Adipose tissue (tissue), 3 donors: ENCODE measurements around the gene PRKCB. TPM values are rescaled to one million over a fixed set of nuclear protein-coding genes. Genes with fewer than 3 reads are reported as not detected.

ENCODE experiments used
- H3K27ac ChIP-seq: one replicate; pipeline ENCODE4 v1.5.1; 2013; ENCODE audit warnings: low read depth, low read length
- WGBS, 3 donors: extraction: QIAGEN DNeasy Blood & Tissue Kit; methylation state at CpG; one replicate each; pipeline ENCODE4 v1.1.7; 2013; 5-methylcytosine and 5-hydroxymethylcytosine counted together
- polyA plus RNA-seq, 3 donors: library from polyadenylated mRNA; stranded (reverse); fragments of 200-250 nt; gene quantifications; one replicate each; pipeline ENCODE4 v1.2.3, GENCODE V29; 2013
- donor health status: healthy with polysubstance abuse.
- donor health status: Bipolar disorder and iron deficiency.
- donor health status: healthy.

The PRKCB gene
- 1 to 10 TPM in 2 of 3 donors, under 1 TPM in 1; 0.67 to 4.5 (median 3.1) TPM for polyA plus RNA-seq

GRCh38 chr16:23835390-23836077, at the start of gene PRKCB:
Gene PRKCB, plus strand, starts transcription at chr16:23835983.
- WGBS, 3 donors = 0 to 1% (median 1%) methylated on average over 41 to 63 of the region's 63 CpGs
- no peak within 1 kb of the TSS for H3K27ac ChIP-seq

DNA sequence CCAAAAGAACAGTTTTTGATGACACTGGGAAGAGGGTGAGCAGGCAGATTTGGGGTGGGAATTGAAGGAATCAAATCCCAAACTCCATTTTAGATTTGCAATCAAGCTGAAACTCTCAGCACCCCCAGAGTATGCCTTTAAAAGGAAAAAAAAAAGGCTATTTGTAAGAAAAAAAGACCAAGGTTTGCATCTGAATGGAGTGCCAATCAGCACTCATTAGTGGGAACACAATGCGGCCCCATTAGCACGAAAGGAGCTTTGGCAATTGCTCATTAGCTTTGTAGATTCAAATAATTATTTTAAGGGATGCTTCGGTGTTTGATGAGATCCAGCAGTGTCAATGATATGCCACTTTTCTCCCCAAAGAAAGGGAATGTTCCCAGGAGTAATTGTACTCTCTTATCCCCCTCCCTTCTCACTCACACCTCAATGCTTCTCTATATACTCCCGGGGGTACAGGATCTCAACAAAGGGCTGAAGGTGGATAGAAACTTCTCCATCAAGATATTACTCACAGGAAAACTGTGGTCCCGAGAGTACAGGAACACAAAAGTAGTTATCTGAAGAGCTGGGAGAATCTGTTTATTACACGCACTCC, 48.7 kb upstream of the PRKCB start:
- H3K27ac ChIP-seq = no peak overlapping the region
- 21 to 47% (median 33%) methylated on average over 6 of the region's 6 CpGs for WGBS, 3 donors

- H3K27ac ChIP-seq = no peak overlapping the region
- WGBS, 3 donors = 39 to 68% (median 41%) methylated on average over 3 of the region's 3 CpGs
Observed at GRCh38 chr16:23788685-23789084, 47.1 kb upstream of the PRKCB start.

DNA sequence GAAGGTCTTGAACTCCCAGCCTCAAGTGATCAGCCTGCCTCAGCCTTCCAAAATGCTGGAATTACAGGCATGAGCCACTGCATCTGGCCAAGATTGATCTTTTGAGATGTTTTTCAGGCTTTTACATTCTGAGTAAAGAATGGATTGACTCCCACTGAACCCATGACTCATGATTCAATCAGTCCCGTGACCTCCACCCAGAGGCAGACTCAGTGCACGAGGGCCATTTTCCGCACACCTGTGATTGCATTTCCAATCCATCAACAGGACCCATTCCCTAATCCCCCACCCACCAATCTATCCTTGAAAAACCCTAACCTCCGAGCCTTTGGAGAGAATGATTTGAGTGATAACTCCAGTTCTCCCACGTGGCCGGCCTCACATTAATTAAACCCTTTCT, 40.4 kb upstream of the PRKCB start:
- H3K27ac ChIP-seq = no peak overlapping the region
- 69 to 84% (median 80%) methylated on average over 6 of the region's 6 CpGs for WGBS, 3 donors

DNA sequence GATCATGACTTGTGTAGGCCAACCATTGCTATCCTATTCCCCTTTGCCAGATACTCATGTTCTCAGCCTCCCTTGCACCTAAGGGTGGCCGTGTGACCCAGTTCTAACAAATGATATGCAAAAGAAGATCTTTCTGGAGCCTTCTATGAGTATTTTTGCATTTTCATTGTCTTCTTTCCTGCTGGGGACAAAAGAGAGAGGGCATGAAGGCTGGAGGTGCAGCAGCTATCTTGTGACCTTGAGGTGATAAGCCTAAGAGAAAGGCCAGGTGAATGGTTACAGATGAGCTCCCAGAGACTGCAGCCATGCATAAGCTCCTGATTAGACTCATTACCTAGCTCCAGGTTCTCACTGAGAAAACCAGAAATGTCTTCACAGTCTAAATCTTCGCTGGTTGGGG, 38.8 kb upstream of the PRKCB start:
- 68 to 84% (median 83%) methylated on average over 2 of the region's 2 CpGs for WGBS, 3 donors
- no peak overlapping the region for H3K27ac ChIP-seq

DNA sequence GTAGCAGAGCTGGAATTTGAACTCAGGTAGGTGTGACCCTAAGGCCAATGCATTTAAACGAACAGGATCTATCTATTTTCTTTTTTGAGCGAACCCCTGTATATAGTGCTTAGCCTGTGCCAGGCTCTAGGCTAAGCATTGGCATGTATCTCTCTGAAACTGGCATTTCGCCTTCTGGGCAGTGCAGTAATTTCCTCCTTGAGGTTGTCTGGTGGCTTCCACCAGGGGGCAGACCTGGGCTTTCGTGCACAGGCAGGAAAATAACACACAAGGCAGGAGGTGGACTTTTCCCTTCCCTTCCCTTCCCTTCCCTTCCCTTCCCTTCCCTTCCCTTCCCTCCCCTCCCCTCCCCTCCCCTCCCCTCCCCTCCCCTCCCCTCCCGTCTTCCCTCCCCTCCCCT, 34.4 kb upstream of the PRKCB start:
- WGBS, 3 donors = 7 to 14% (median 9%) methylated on average over 4 of the region's 5 CpGs
- H3K27ac ChIP-seq = no peak overlapping the region

DNA sequence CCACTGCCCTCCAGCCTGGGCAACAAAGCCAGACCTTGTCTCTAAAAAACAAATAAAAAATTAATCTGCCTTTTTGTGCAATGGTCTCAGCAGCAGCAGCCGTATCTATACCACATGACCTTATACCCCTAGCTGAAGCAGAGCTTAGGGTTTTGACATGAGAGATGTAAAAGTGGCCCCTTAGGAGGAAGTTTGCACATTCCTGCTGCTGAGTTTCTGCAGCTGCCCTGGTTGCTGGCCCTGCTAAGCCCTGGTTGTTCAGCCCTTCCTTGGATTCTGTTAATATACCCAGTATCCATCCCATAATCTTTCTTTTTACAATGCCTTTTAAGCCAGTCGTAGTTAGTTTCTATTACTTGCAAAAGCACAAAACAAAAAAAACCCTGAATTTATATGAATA, 33.0 kb upstream of the PRKCB start:
- WGBS, 3 donors = 38 to 55% (median 55%) methylated on average over 2 of the region's 2 CpGs
- H3K27ac ChIP-seq = no peak overlapping the region

DNA sequence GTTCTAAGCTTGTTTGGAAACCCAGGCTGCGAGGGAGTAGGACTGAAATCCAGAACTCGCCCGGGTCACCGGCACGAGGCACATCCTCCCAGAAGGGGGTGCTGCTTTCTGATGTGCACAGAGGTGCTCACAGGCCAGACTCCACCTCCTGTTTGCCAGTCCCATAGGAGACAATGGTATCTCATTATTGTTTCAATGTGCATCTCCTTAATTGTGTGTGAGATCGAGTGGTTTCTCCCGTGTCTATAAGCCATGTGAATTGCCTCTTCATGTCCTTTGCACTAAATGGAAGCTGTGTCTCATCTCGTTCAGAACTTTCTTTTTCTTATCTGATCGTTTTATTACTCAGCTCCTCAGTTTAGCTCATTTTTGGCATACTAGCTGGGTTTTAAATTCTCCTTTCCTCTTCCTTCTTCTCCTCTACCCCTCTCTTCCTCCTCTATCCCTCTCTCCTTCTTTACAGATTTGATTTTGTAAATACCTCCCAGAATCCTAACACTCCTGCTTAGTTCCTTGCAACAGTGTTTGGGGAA, 32.1 kb upstream of the PRKCB start:
- no peak overlapping the region for H3K27ac ChIP-seq
- WGBS, 3 donors = 6 to 10% (median 6%) methylated on average over 9 of the region's 9 CpGs

- WGBS, 3 donors = 31 to 39% (median 35%) methylated on average over 1 of the region's 1 CpG
- H3K27ac ChIP-seq = no peak overlapping the region
Observed at GRCh38 chr16:23807028-23807427, 28.8 kb upstream of the PRKCB start.

GRCh38 chr16:23821467-23821866, 14.3 kb upstream of the PRKCB start:
- H3K27ac ChIP-seq = no peak overlapping the region
- WGBS, 3 donors = 68 to 88% (median 77%) methylated on average over 4 of the region's 4 CpGs

DNA sequence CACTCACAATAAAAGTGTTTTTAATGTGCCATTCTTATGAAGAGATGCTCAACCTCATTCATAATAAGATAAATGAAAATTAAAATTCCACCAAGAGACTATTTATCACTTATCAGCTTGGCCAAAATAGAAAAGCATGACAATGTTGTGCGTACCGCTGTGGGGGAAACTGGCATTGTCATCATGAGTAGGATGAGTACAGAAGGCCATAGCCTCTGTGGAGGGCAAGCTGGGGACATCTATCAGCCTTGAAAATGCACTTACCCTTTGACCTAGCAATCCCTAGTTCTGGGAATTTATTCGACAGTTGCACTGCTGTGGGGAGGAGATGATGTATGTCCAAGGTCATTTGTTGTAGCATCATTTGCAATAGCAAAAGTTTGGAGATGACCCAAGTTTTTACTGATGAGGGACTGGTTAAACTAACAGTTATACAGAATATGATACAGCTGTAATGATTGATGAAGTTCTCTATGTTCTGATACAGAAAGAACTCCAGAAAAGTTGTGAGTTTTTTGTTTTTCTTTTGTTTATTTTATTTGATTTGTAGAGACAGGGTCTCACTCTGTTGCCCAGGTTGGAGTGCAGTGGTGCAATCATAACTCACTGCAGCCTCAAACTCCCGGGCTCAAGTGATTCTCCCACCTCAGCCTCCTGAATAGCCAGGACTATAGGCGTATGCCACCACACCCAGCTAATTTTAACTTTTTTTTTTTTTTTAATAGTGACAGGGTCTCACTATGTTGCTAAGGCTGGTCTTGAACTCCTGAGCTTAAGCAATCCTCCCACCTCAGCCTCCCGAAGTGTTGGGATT, 13.7 kb upstream of the PRKCB start:
- WGBS, 3 donors = 66 to 69% (median 67%) methylated on average over 6 of the region's 6 CpGs
- H3K27ac ChIP-seq = no peak overlapping the region

DNA sequence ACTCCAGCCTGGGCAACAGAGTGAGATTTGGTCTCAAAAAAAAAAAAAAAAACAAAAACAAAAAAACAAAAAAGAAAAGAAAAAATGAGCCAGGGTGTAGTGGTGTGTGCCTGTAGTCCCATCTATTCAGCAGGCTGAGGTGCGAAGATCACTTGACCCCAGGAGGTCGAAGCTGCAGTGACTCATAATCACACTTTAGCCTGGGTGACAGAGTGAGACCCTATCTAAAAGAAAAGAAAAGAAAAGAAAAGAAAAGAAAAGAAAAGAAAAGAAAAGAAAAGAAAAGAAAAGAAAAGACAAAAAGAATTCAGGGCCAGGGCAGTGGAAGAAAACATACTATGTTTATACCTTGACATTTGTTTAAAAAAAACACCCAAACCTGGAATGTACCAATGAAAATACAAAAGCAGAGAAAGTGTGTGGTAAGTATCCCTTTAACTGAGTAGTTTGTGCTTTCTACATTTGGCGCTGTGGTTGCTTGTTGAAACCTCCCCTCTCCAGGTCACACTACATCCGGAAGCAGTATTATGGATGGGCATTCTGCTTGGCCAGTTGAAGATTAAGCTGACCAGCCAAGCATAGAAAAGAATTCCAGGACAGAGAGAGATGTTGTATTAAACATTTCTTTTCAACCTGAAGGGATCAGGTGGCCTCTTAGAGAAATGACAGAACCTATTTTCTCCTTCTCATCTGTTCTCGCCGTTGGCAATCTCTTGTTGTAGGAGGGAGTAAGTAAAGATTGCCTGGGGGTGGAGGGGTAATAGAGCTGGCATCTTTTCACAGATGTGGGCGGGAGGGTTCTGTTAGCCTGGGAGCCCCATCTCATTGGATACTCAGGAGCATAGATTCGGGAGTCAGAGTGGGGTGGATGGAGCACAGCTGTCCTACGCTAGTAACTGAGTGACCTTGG, 12.1 kb upstream of the PRKCB start:
- WGBS, 3 donors = 64 to 71% (median 67%) methylated on average over 9 of the region's 9 CpGs
- H3K27ac ChIP-seq = no peak overlapping the region

GRCh38 chr16:23824909-23825308, 10.9 kb upstream of the PRKCB start:
- no peak overlapping the region for H3K27ac ChIP-seq
- 52 to 61% (median 58%) methylated on average over 4 of the region's 4 CpGs for WGBS, 3 donors

GRCh38 chr16:23826528-23827045, 9.2 kb upstream of the PRKCB start:
- WGBS, 3 donors = 24 to 46% (median 30%) methylated on average over 6 of the region's 6 CpGs
- H3K27ac ChIP-seq = no peak overlapping the region

GRCh38 chr16:23827057-23827456, 8.7 kb upstream of the PRKCB start:
- no peak overlapping the region for H3K27ac ChIP-seq
- WGBS, 3 donors = 29 to 48% (median 35%) methylated on average over 4 of the region's 4 CpGs

DNA sequence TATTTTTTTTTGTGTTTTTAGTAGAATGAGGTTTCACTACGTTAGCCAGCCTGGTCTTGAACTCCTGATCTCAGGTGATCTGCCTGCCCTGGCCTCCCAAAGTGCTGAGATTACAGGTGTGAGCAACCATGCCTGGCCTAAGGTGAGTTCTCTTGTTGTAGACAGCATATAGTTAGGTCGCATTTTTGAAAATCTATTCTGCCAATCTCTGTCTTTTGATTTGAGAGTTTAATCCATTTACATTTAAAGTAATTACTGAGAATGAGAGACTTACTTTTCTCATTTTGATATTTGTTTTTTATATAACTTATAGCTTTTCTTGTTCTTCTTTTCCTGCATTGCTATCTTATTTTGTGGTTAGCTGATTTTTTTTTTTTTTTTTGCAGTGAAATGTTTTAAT, 6.3 kb upstream of the PRKCB start:
- 68 to 88% (median 72%) methylated on average over 2 of the region's 2 CpGs for WGBS, 3 donors

DNA sequence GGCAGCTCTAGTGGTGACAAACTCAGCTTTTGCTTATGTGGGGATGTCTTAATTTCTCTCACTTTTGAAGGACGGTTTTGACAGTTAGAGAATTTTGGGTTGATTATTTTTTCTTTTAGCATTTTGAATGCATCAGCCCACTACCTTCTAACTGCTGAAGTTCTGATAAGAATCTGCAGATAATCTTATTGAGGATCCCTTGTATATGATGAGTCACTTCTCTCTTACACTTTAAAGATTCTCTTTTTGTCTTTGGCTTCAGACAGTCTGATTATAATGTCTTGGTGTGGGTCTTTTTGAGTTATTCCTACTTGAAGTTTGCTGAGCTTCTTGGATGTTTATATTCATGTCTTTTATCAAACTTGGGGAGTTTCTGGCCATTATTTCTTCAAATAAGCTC, 5.5 kb upstream of the PRKCB start:
- no peak overlapping the region for H3K27ac ChIP-seq
- WGBS, 3 donors = 0 to 32% (median 0%) methylated on average over 1 of the region's 1 CpG

More for the DNA sequence above, 6.3 kb upstream of the PRKCB start:
- no peak overlapping the region for H3K27ac ChIP-seq

DNA sequence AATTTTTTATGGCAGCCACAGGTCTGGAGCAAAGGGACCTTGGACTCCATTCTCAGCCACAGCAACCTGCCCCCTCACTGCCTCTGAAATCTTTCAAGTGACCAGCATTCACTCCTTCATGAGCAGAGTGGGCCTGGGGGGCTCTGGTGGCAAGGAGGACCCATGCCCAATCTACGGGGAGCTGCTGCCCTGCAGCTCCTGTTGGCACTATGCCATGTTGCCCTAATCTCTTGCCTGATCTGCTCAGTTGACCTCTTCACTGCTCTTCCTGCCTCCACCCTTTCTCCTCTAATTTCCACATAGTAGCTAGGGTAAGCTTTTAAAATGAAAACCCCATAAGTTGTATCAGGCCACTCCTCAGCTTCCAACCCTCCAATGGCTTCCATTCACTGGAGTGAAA, 2.9 kb upstream of the PRKCB start:
- no peak overlapping the region for H3K27ac ChIP-seq
- WGBS, 3 donors = 62 to 76% (median 75%) methylated on average over 1 of the region's 1 CpG
